B cell (primary cell): ENCODE data around the gene AHRR. TPM values are rescaled to one million over a fixed set of nuclear protein-coding genes. Genes with fewer than 3 reads are reported as not detected.

Source experiments
- ATAC-seq: fragments of 200-7000 bp; cut with Tn5 transposase; one replicate; pipeline ENCODE4 v1.10.0; 2021; ENCODE audit warnings: low read depth, mild to moderate bottlenecking, moderate number of reproducible peaks, moderate library complexity
- CTCF ChIA-PET: fragments of 350-600 bp; sonication (Branson Sonifier 250); formaldehyde crosslinking; loops from one replicate; lab custom pipeline; 2021; ENCODE audit warnings: antibody characterized with exemption, inconsistent platforms; lab: Charles Lee
- POLR2A ChIA-PET: fragments of 350-600 bp; sonication (Branson Sonifier 250); formaldehyde crosslinking; loops from one replicate; lab custom pipeline; 2021; ENCODE audit warnings: antibody characterized with exemption; lab: Charles Lee
- DNase-seq: peaks from one replicate; pipeline ENCODE4 v3.0.0; 2013
- H2AFZ ChIP-seq: 2 replicates; pipeline ENCODE4 v1.6.1; 2012; ENCODE audit warnings: mild to moderate bottlenecking, low read depth, low read length; ENCODE audit not compliant: insufficient read depth, poor library complexity, severe bottlenecking
- H3K27ac ChIP-seq, 2 donors: 1 replicate in 1 of 2; 2 replicates in 1 of 2; pipeline ENCODE4 v1.5.1; 2012 to 2013; ENCODE audit warnings: low read length in 2 of 2, mild to moderate bottlenecking in 2 of 2, moderate library complexity in 1 of 2
- H3K27me3 ChIP-seq, 4 experiments: fragments of 200-600 bp in 1 of 4; sonication (generic) in 1 of 4; replicated peaks in 1 of 4; 1 replicate in 2 of 4; 2 replicates in 2 of 4; pipeline versions ENCODE4 v1.6.1 to v1.7.0; 2013 to 2016; ENCODE audit warnings: low read length in 3 of 4, mild to moderate bottlenecking in 2 of 4, mixed read lengths in 1 of 4, moderate library complexity in 1 of 4; ENCODE audit not compliant: insufficient read depth in 4 of 4, control insufficient read depth in 3 of 4; ENCODE audit errors: control extremely low read depth in 1 of 4
- H3K36me3 ChIP-seq, 2 experiments: replicated peaks in 1 of 2; 1 replicate in 1 of 2; 2 replicates in 1 of 2; pipeline versions ENCODE4 v1.6.1 to v1.7.1; 2013; ENCODE audit warnings: low read length in 1 of 2; ENCODE audit not compliant: insufficient read depth in 2 of 2, control insufficient read depth in 1 of 2; ENCODE audit errors: control extremely low read depth in 1 of 2, extremely low read depth in 1 of 2
- H3K4me1 ChIP-seq, 2 donors: fragments of 200-600 bp in 1 of 2; sonication (generic) in 1 of 2; 1 replicate in 1 of 2; 2 replicates in 1 of 2; pipeline versions ENCODE4 v1.5.1 to v1.6.1; 2013 to 2017; ENCODE audit warnings: low read length in 2 of 2; ENCODE audit not compliant: control insufficient read depth in 2 of 2, insufficient read depth in 2 of 2
- H3K4me2 ChIP-seq: replicated peaks from 2 replicates; pipeline ENCODE3; 2012; ENCODE audit warnings: mild to moderate bottlenecking, low read depth, low read length; ENCODE audit not compliant: poor library complexity, severe bottlenecking
- H3K4me3 ChIP-seq, 5 experiments: fragments of 200-600 bp in 1 of 5; sonication (generic) in 1 of 5; 1 replicate in 3 of 5; 2 replicates in 2 of 5; pipeline versions ENCODE4 v1.5.1 to v1.7.0; 2011 to 2016; ENCODE audit warnings: low read length in 4 of 5, mild to moderate bottlenecking in 4 of 5, low read depth in 2 of 5, control low read depth in 1 of 5, moderate library complexity in 1 of 5; ENCODE audit not compliant: insufficient read depth in 1 of 5; ENCODE audit errors: control extremely low read depth in 1 of 5, extremely low read depth in 1 of 5
- H3K79me2 ChIP-seq: fragments of 200-600 bp; sonication (generic); one replicate; pipeline ENCODE4 v1.6.0; 2016; ENCODE audit warnings: low read length; ENCODE audit not compliant: control insufficient read depth, insufficient read depth
- H3K9ac ChIP-seq: fragments of 200-600 bp; sonication (generic); 2 replicates; pipeline ENCODE4 v1.6.1; 2017; ENCODE audit warnings: mild to moderate bottlenecking, low read length, moderate library complexity
- H3K9me3 ChIP-seq, 3 donors: one replicate each; pipeline versions ENCODE4 v1.6.1 to v1.7.1; 2013; ENCODE audit warnings: low read length in 2 of 3; ENCODE audit not compliant: control insufficient read depth in 2 of 3, insufficient read depth in 1 of 3; ENCODE audit errors: control extremely low read depth in 1 of 3
- H4K20me1 ChIP-seq: 2 replicates; pipeline ENCODE4 v1.6.0; 2012; ENCODE audit warnings: mild to moderate bottlenecking, low read length; ENCODE audit not compliant: insufficient read depth, control insufficient read depth, poor library complexity, severe bottlenecking
- H3K27ac Mint-ChIP-seq: one replicate; pipeline ENCODE4 v1.8.0; 2021; ENCODE audit warnings: mixed read lengths
- H3K27me3 Mint-ChIP-seq: one replicate; pipeline ENCODE4 v1.8.0; 2021; ENCODE audit warnings: mixed read lengths
- H3K4me1 Mint-ChIP-seq: one replicate; pipeline ENCODE4 v1.8.0; 2021; ENCODE audit warnings: mixed read lengths
- H3K4me3 Mint-ChIP-seq: one replicate; pipeline ENCODE4 v1.8.0; 2021; ENCODE audit warnings: mixed read lengths
- H3K9me3 Mint-ChIP-seq: one replicate; pipeline ENCODE4 v1.8.0; 2022; ENCODE audit warnings: mixed read lengths; ENCODE audit not compliant: insufficient read depth
- CTCF ChIP-seq: fragments of 200-600 bp; IDR thresholded peaks from one replicate; pipeline ENCODE4 v1.8.0; 2022; ENCODE audit warnings: antibody characterized with exemption, mild to moderate bottlenecking
- EZH2 ChIP-seq: IDR thresholded peaks from 2 replicates; pipeline ENCODE4 v1.6.1; 2012; ENCODE audit warnings: borderline replicate concordance, low read depth, mild to moderate bottlenecking, moderate library complexity, low read length; ENCODE audit not compliant: insufficient read depth, poor library complexity, severe bottlenecking
- WGBS: methylation state at CpG from one replicate; pipeline ENCODE4 v1.1.5; 2013; ENCODE audit warnings: missing lambda C conversion rate; ENCODE audit not compliant: insufficient coverage; 5-methylcytosine and 5-hydroxymethylcytosine counted together
- intact Hi-C: fragments of 100-400 bp; cut with micrococcal nuclease; formaldehyde crosslinking; loops from one replicate; pipeline ENCODE4 v1.10.0; 2022
- polyA plus RNA-seq: library from polyadenylated mRNA; depleted of rRNA; stranded (reverse); fragments of >200 nt; gene quantifications from 2 replicates; pipeline ENCODE4 v1.2.3, GENCODE V29; 2012
- total RNA-seq, 2 donors: library from RNA; stranded (reverse); fragments of 120-200 nt in 1 of 2; gene quantifications; 1 replicate in 1 of 2; 2 replicates in 1 of 2; pipeline versions ENCODE4 v1.2.3 to v1.2.4, GENCODE V29; 2013 to 2022

Gene AHRR
- total and polyA plus RNA-seq, 2 donors (not counting 1 experiment from before 2014, with no cell fraction given), result 0.13 to 1.7 TPM

DNA sequence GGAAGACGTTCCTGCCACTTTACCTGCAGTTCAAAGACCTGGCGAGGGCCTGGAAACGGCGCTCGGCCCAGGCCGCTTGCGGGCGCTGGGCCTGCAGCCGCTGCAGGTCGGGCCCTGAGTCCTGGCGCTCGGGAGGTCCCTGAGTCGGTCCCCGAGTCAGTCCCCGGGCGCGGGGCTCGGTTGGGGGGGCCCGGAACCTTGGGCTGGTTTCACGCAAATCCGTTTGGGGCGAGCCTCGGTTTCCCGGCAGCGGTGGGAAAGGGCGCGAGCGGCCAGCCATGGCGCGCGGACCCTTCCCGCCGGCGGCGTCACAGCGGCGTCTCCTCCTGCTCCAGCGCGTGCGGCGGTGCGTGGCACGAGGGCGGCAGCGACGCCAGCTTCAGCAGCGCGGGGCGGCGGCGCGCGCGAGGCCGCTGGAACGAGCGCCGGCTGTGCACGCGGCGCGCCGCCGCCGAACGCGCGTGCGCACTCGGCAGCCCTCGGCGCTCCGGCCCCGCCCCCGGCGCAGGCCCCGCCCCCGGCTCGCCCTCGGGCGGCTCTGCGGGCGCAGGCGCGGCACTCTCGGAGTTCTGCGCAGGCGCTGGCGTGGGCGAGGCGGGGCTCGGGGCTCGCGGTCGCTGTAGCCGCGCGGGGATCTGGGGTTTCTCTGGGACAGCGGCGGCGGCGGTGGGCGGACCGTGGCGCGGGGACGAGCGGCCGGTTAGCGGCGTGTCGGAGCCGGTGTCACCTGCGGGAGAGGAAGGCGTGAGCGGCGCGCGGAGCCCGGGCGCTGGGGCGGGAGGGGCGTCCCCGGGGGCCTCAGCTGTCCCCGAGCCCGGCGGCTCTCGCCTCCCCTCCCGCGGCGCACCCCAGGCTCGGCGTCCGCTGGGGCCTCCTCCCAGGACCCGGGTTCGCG lies 151.4 kb downstream of the AHRR start:
- H3K27me3 ChIP-seq, result peaks cover 0 to 40% (median 8%) of the 10 kb centered on the region in 4 experiments
- ChIA-PET CTCF (interaction anchor here (3.8 kb wide), 1 partner anchor 26 kb away, joined by 28 read pairs; no protein-coding TSS in a partner anchor), POLR2A (interaction anchor here (0.9 to 1.4 kb wide), 4 partner anchors 9 to 71 kb away, joined by 3 to 5 read pairs (median 4); partner anchors contain the start of gene EXOC3)
- peak overlapping the region; percentile 11 to 89 (median 75) for H3K4me3 ChIP-seq
- no peak for TF ChIP-seq CTCF
- TF ChIP-seq EZH2, result no peak
- H3K4me2 ChIP-seq, result peak overlapping the region; percentile 97
- peak overlapping the region; percentile 79 for H3K4me3 Mint-ChIP-seq
- peak overlapping the region; percentile 90 for H3K9ac ChIP-seq
- peaks cover 34 to 40% of the 10 kb centered on the region in 2 donors for H3K4me1 ChIP-seq
- intact Hi-C loops, result loop anchor here (1.0 to 2.0 kb wide), 4 partner anchors 9 to 139 kb away; partner anchors contain the start of gene CEP72
- ATAC-seq, result peak; percentile 83
- H2AFZ ChIP-seq, result peak overlapping the region; percentile 87
- H3K27ac Mint-ChIP-seq, result peak overlapping the region; percentile 65
- peaks cover 31% of the 10 kb centered on the region for H3K4me1 Mint-ChIP-seq
- no peaks in the 10 kb centered on the region for H3K9me3 Mint-ChIP-seq
- peaks cover 4 to 6% of the 10 kb centered on the region in 2 experiments for H3K36me3 ChIP-seq
- under 1% methylated on average over 137 of the region's 137 CpGs for WGBS
- H3K27me3 Mint-ChIP-seq, result peaks cover 20% of the 10 kb centered on the region
- DNase-seq, result peak; percentile 90
- H3K9me3 ChIP-seq, result peaks cover 0 to 6% (median 0%) of the 10 kb centered on the region in 3 donors
- H3K79me2 ChIP-seq, result peaks cover 10% of the 10 kb centered on the region
- peak overlapping the region; percentile 44 to 78 for H3K27ac ChIP-seq
- H4K20me1 ChIP-seq, result peaks cover 32% of the 10 kb centered on the region
